Vagina (tissue), 2 donors: ENCODE measurements around the gene PGM1. TPM values are rescaled to one million over a fixed set of nuclear protein-coding genes. Genes with fewer than 3 reads are reported as not detected.
A peak's percentile ranks its signal among the peaks of the same experiment; 100 is the strongest.
"Not testable (repeated sequence)": the region's sequence is repeated elsewhere in the genome, so short reads cannot be mapped to it uniquely, and the experiment has no call there.

Source experiments
- DNase-seq, 2 donors: peaks; one replicate each; pipeline ENCODE4 v3.0.0-alpha.2; 2017; ENCODE audit errors: extremely low spot score in 2 of 2
- H3K27ac ChIP-seq: fragments of 200-600 bp; sonication (generic); one replicate; pipeline ENCODE4 v1.5.1; 2019
- H3K27me3 ChIP-seq: fragments of 200-600 bp; sonication (generic); one replicate; pipeline ENCODE4 v1.5.1; 2019
- H3K36me3 ChIP-seq, 2 donors: fragments of 200-600 bp; sonication (generic); one replicate each; pipeline ENCODE4 v1.5.1; 2017 to 2019
- H3K4me1 ChIP-seq: fragments of 200-600 bp; sonication (generic); one replicate; pipeline ENCODE4 v1.5.1; 2019
- H3K4me3 ChIP-seq, 2 donors: fragments of 200-600 bp; sonication (generic); 1 replicate in 1 of 2; 2 replicates in 1 of 2; pipeline ENCODE4 v1.5.1; 2016 to 2019
- H3K9me3 ChIP-seq: fragments of 200-600 bp; sonication (generic); one replicate; pipeline ENCODE4 v1.5.1; 2019
- CTCF ChIP-seq, 3 experiments: fragments of 450-650 bp in 2 of 3; fragments of 200-600 bp in 1 of 3; sonication (generic) in 1 of 3; IDR thresholded peaks; one replicate each; pipeline ENCODE4 v1.5.1; 2017 to 2019; ENCODE audit warnings: antibody characterized with exemption in 3 of 3, mild to moderate bottlenecking in 2 of 3, moderate library complexity in 2 of 3
- POLR2A ChIP-seq, 2 donors: fragments of 450-650 bp; IDR thresholded peaks; one replicate each; pipeline ENCODE4 v1.6.1; 2017; ENCODE audit warnings: antibody characterized with exemption in 2 of 2, mild to moderate bottlenecking in 2 of 2, moderate library complexity in 2 of 2
- POLR2AphosphoS5 ChIP-seq, 2 donors: sonication (generic); formaldehyde crosslinking; IDR thresholded peaks; one replicate each; pipeline ENCODE4 v1.9.0; 2017; ENCODE audit warnings: antibody characterized with exemption in 2 of 2, mild to moderate bottlenecking in 2 of 2, low read depth in 1 of 2; ENCODE audit not compliant: insufficient read depth in 1 of 2
- intact Hi-C: fragments of 100-400 bp; cut with DNase I; formaldehyde crosslinking; loops from one replicate; pipeline ENCODE4 v1.15.1; 2023
- total RNA-seq: library from RNA; depleted of rRNA; stranded (reverse); fragments of >200 nt; gene quantifications from one replicate; pipeline ENCODE4 v1.2.3, GENCODE V29; 2016

Gene PGM1
- total RNA-seq, 1 donor from 2014 or later = 46.4 TPM

- Histone ChIP-seq H3K36me3 (no peaks in the 10 kb centered on the region), H3K27ac (no peak overlapping the region), H3K27me3 (no peaks in the 10 kb centered on the region), H3K9me3 (no peaks in the 10 kb centered on the region), H3K4me1 (no peaks in the 10 kb centered on the region), H3K4me3 (no peak overlapping the region)
- intact Hi-C loops = no loop called here
- TF ChIP-seq CTCF (IDR thresholded peaks at IDR 0.05) (no peak), POLR2A (IDR thresholded peaks at IDR 0.05) (no peak), POLR2AphosphoS5 (IDR thresholded peaks at IDR 0.05; ENCODE audit: insufficient read depth in 1 of 2, low read depth in 1 of 2) (no peak)
- no peak for DNase-seq
Observed at GRCh38 chr1:63569640-63570316, 23.4 kb upstream of the PGM1 start.

GRCh38 chr1:63572686-63573085 lies 20.5 kb upstream of the PGM1 start:
- DNase-seq, intact Hi-C loops, H3K9me3 ChIP-seq, H3K4me3 ChIP-seq, H3K4me1 ChIP-seq, H3K36me3 ChIP-seq, H3K27me3 ChIP-seq, H3K27ac ChIP-seq: not testable (repeated sequence)

- H3K4me3 ChIP-seq, H3K9me3 ChIP-seq, H3K36me3 ChIP-seq, H3K27me3 ChIP-seq, H3K4me1 ChIP-seq, H3K27ac ChIP-seq, intact Hi-C loops, DNase-seq: not testable (repeated sequence)
Observed at GRCh38 chr1:63574203-63574796, 18.9 kb upstream of the PGM1 start.

- no peak overlapping the region for H3K4me3 ChIP-seq
- intact Hi-C loops = no loop called here
- no peaks in the 10 kb centered on the region for H3K36me3 ChIP-seq
- no peaks in the 10 kb centered on the region for H3K27me3 ChIP-seq
- no peaks in the 10 kb centered on the region for H3K9me3 ChIP-seq
- no peak overlapping the region for H3K27ac ChIP-seq
- TF ChIP-seq CTCF (IDR thresholded peaks at IDR 0.05) (peak in 2 of 3 experiments; percentile 59 to 70), POLR2AphosphoS5 (IDR thresholded peaks at IDR 0.05; ENCODE audit: insufficient read depth in 1 of 2, low read depth in 1 of 2) (no peak)
- DNase-seq = no peak
- no peaks in the 10 kb centered on the region for H3K4me1 ChIP-seq
Observed at GRCh38 chr1:63575340-63575826, 17.8 kb upstream of the PGM1 start.

DNA sequence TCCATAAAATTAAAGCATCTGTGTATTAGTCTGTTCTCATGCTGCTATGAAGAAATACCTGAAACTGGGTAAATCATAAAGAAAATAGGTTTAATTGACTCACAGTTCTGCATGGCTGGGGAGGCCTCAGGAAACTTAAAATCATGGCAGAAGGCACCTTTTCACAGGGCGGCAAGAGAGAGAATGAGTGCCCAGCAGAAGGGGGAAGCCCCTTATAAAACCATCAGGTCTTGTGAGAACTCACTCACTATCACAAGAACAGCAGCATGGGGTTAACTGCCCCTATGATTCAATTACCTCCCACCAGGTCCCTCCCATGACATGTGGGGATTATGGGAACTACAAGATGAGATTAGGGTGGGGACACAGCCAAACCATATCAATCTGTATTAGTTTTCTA lies 6.9 kb upstream of the PGM1 start:
- H3K9me3 ChIP-seq, intact Hi-C loops, H3K4me1 ChIP-seq, DNase-seq, H3K27ac ChIP-seq, H3K4me3 ChIP-seq, H3K27me3 ChIP-seq, H3K36me3 ChIP-seq: not testable (repeated sequence)

DNA sequence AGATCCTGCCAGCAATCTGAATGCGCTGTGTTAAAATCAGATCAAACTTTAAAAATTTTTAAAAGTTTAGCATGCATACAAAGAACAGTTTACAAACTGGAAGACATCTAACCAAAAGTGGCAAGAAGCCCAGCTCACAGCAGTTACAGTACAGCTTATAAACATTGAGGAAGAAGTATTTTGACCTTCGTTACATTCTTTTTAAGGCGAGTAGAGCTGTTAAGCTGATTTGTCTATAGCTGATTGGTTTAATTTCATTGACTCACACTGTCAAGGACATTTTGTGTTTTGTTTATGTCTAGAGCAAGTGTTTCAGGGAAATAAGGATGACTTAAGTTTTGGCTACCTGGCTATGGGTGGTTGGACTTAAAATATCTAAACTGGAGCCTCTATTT lies 3.0 kb upstream of the PGM1 start:
- Histone ChIP-seq H3K36me3 (no peaks in the 10 kb centered on the region), H3K4me3 (no peak overlapping the region), H3K27me3 (no peaks in the 10 kb centered on the region), H3K27ac (no peak overlapping the region), H3K9me3 (no peaks in the 10 kb centered on the region), H3K4me1 (peaks cover 9% of the 10 kb centered on the region)
- TF ChIP-seq POLR2A (IDR thresholded peaks at IDR 0.05) (no peak), POLR2AphosphoS5 (IDR thresholded peaks at IDR 0.05; ENCODE audit: insufficient read depth in 1 of 2, low read depth in 1 of 2) (no peak), CTCF (IDR thresholded peaks at IDR 0.05) (no peak)
- intact Hi-C loops = no loop called here
- no peak for DNase-seq
